ENCODE results near the gene ADAM15.

ADAM15 gene

DNA sequence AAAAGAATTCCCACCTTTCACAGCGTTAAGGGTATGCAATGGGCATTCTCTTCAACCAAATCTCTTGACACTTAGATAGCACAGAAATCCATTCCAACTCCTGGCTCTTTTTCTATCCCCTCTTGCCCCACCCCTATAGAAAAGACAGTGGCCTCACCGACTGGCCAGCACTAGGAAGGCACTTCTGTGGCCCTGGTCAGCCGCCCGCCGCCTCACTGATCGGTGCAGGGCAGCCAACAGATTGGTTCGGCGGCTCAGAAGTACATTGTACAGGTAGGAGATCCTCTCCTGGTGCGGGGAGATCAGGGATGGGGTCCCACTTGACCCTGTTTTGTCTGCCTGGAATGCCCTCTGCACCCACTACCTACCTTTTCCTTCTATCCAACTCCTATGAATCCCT, 26.8 kb upstream of the ADAM15 start:
- TF ChIP-seq, protein P1, sequence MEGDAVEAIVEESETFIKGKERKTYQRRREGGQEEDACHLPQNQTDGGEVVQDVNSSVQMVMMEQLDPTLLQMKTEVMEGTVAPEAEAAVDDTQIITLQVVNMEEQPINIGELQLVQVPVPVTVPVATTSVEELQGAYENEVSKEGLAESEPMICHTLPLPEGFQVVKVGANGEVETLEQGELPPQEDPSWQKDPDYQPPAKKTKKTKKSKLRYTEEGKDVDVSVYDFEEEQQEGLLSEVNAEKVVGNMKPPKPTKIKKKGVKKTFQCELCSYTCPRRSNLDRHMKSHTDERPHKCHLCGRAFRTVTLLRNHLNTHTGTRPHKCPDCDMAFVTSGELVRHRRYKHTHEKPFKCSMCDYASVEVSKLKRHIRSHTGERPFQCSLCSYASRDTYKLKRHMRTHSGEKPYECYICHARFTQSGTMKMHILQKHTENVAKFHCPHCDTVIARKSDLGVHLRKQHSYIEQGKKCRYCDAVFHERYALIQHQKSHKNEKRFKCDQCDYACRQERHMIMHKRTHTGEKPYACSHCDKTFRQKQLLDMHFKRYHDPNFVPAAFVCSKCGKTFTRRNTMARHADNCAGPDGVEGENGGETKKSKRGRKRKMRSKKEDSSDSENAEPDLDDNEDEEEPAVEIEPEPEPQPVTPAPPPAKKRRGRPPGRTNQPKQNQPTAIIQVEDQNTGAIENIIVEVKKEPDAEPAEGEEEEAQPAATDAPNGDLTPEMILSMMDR (IDR thresholded peaks at IDR 0.05): no peak
- Histone ChIP-seq H3K4me3 (no peak overlapping the region), H3K27ac (no peak overlapping the region)
- DNase-seq (ENCODE audit: low spot score): no peak

DNA sequence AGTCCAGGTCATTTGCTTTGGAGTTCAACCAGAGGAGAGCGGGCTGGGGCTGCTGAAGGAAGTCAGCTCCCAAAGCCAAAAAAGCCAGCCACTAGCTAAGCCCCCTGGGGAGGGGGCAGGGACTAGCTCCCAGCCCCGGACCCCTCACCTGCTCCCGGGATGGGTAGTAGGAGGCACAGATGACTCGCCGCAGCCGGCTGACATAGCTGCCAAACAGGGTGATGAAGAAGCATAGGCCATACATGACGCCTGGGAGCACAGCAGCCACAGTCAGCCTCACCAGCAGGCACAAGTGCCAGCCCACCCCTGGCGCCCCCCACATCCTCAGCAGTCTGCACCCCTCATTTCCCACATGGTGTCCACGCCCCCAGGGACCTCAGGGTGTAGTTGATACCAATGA, 25.0 kb upstream of the ADAM15 start:
- Histone ChIP-seq H3K4me3 (no peak overlapping the region), H3K27ac (no peak overlapping the region)
- TF ChIP-seq, protein P1 (IDR thresholded peaks at IDR 0.05): no peak
- no peak for DNase-seq (ENCODE audit: low spot score)

DNA sequence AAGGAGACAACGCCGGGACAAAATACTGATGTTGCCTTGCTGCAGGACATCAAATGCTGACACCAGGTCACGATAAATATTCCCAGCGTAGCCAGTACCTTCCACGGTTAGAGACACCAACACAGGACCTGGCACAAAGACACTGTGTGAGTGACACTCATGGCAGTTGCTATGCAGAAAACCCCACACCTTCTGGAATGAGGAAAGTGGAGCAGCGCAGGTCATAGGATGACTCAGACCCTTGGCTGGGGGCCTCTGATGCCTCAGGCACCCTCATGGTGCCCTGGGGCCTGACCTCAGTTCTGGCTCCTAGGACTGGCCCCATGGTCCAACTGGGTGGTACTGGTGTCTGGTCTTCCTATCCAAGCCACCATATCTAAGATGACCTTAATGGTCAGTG, 24.5 kb upstream of the ADAM15 start:
- no peak overlapping the region for H3K27ac ChIP-seq
- H3K4me3 ChIP-seq: no peak overlapping the region
- DNase-seq (ENCODE audit: low spot score): no peak
- TF ChIP-seq, protein P1 (IDR thresholded peaks at IDR 0.05): no peak

DNA sequence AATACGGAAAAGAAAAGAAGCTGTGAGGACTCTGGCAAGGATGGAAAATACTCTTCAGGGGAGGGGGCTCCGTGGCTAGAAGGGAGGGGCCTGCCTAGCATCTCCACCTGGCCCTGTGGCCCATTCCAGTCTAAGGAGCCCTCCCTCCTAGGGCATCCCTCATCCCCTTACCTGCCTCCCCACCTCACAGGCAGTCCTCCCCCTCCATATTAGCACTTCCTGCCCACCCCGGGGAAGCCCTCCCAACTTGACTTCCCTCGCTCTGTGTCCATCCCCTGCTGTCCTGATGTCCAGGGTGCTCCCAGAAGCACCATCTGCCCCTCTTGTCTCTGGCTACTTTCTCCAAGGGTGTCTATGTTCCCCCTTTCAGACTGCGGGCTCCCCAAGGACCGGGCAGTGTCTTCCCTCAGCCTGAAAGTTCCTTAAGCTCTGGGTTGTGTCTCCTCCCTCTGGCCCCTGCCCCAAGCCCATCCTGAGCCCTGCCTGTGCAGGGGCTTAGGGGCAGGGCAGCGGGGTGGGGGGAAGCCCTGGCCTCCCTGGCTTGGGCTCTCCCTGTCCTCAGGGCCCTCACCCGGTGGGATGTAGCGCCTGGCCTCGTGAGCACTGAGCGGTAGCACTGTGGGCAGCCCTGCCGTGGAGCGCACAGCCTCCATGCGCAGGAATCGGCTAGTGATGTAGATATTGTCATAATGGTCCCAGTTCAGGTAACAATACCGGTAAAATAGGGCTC, 21.4 kb upstream of the ADAM15 start:
- H3K27ac ChIP-seq: no peak overlapping the region
- DNase-seq (ENCODE audit: low spot score): no peak
- H3K4me3 ChIP-seq: no peak overlapping the region
- TF ChIP-seq, protein P1 (IDR thresholded peaks at IDR 0.05): no peak

DNA sequence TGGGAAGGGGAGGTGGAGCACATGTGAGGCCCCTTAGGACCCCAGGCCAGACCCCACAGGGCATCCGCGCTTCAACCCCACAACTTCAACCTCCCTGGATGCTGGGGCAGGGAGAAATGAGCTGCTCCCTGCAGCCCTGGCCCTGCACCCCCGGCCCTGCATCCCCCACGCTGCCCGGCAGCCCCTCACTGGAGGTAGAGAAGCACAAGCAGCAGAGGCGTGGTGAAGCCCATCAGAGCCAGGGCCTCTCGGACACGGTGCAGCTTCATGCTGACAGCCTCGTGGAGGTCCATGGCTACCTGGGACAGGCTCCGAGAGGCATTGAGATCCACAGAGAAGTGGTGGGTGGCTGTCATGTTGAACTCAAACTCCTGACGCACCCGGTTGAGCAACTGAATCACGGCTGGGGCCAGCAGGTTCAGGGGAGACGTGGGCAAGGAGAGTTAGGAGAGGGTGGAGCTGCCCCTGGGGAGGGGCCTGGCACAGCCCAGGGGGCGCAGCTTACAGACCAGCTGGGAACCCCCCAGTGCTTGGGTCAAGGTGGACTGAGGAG, 20.8 kb upstream of the ADAM15 start:
- TF ChIP-seq, protein P1 (IDR thresholded peaks at IDR 0.05): no peak
- Histone ChIP-seq H3K27ac (no peak overlapping the region), H3K4me3 (no peak overlapping the region)
- no peak for DNase-seq (ENCODE audit: low spot score)

DNA sequence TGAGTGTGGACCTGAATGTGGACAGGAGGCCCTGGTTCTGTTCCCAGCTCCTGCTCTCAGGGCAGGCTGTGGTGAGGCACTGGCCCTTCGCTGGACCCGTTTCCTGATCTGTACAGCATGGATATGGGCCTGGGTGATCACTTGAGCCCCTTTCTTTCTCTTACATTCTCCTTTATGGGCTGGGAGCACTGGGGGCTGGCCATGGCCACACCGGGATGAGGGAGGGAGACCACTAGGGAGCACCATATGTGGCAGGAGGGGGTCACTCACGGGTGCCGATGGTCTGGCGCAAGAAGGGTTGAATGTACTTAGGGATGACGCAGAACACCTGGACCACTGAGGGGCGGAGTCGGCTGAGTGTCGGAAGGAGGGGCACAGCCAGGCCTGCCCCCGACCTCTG, 20.2 kb upstream of the ADAM15 start:
- H3K4me3 ChIP-seq: no peak overlapping the region
- TF ChIP-seq, protein P1 (IDR thresholded peaks at IDR 0.05): no peak
- DNase-seq (ENCODE audit: low spot score): no peak
- H3K27ac ChIP-seq: no peak overlapping the region

DNA sequence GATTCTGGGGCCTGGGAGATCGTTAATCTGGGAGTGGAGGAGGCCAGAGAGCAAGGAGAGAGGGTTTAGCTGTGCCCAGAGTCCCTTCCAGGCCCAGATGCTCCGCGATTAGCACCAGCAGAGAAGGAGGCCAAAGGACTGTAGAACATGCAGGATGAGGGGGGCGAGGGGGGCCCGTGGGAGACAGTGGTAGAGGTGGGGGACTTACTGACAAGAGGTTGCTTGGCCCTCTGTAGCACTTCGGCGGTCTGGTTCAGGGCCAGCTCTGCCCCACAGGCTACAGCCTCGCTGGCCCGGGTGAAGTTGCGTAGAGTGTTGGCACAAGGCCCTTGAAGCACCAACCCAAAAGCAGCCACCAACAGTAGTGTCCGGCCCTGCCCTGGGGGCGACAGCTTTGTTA, 18.2 kb upstream of the ADAM15 start:
- Histone ChIP-seq H3K4me3 (no peak overlapping the region), H3K27ac (no peak overlapping the region)
- TF ChIP-seq, protein P1 (IDR thresholded peaks at IDR 0.05): no peak
- no peak for DNase-seq (ENCODE audit: low spot score)

Measured in coronary artery (tissue), 2 donors.